Daoy (cell line): Measurements from ENCODE around the gene KCNA10. TPM values are rescaled to one million over a fixed set of nuclear protein-coding genes. Genes with fewer than 3 reads are reported as not detected.
A peak's percentile ranks its signal among the peaks of the same experiment; 100 is the strongest.

Experiments used
- DNase-seq: peaks from one replicate; pipeline ENCODE4 v3.0.0-alpha.2; 2015; ENCODE audit warnings: low read depth
- total RNA-seq: library from RNA; depleted of rRNA; stranded (reverse); fragments of >200 nt; shearing (Covaris generic); gene quantifications from 2 replicates; pipeline ENCODE4 v1.2.3, GENCODE V29; 2014

KCNA10 gene
- total RNA-seq, 1 experiment from 2014 or later: not detected

- no peak for DNase-seq
These were observed 17.4 kb downstream of the KCNA10 start for GRCh38 chr1:110501488-110502132.

- no peak for DNase-seq
These were observed 20.7 kb downstream of the KCNA10 start for GRCh38 chr1:110498270-110498669.

GRCh38 chr1:110495926-110496600 lies 22.9 kb downstream of the KCNA10 start:
- DNase-seq: peak; percentile 83

- DNase-seq: no peak
These were observed 24.2 kb downstream of the KCNA10 start for GRCh38 chr1:110494522-110495406.

- no peak for DNase-seq
These were observed 24.9 kb downstream of the KCNA10 start for GRCh38 chr1:110494036-110494435.

GRCh38 chr1:110493059-110493699 lies 25.8 kb downstream of the KCNA10 start:
- no peak for DNase-seq

DNA sequence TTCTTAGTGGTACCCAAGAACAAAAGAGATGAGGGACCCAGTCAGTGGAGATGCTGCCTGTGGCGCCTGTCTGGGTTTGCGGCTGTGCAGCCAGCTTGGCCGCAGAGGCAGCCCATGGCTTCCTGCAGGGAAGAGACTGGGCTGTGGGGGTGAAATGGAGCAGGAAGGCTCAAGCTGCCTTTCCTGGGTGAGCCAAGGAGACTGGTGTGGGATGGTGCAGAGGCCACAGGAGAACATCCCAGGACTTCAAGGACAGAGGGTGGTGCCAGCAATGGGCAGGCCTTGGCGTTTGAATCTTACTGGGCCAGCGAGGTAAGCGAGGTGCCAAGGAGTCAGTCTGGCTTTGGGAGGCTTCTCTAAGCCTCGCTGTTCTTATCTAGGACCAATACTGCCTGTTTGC lies 26.4 kb downstream of the KCNA10 start:
- DNase-seq: no peak

- DNase-seq: no peak
These were observed 28.1 kb downstream of the KCNA10 start for GRCh38 chr1:110490791-110491451.

- no peak for DNase-seq
These were observed 28.9 kb downstream of the KCNA10 start for GRCh38 chr1:110489973-110490542.

DNA sequence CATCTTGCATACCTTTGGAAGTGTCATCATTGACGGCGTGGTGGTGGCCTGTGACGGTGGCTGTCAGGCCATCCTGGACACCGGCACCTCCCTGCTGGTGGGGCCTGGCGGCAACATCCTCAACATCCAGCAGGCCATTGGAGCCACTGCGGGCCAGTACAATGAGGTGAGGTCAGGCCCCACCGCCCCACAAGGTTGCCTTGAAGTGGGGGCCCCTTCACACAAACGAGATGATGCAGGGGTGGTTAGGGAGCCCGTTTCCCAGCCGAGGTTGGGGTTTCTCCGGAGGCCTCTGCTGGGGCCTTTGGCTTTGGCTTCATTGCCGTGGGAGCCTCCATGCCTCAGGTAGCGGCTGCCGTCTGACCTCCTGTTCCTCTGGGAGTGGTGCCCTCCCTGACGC lies 29.6 kb downstream of the KCNA10 start:
- no peak for DNase-seq

DNA sequence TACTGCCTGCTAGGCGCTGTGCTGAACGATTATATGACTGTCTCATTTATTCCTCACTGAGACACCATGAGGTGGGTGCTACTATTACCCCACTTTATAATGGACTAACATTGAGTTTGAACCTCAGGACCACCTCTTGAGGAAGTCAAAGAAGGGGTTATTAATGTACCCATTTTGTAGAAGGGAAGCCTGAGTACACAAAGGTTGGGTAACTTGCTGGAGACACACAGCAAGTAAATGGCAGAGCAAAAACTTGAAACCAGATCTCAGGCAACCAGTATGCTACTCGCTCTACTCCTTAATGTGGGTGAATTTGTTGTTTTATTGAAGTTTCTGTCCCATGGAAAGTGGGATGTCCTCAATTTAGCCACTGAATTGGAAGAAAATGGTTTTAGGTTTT lies 30.1 kb downstream of the KCNA10 start:
- DNase-seq: no peak

DNA sequence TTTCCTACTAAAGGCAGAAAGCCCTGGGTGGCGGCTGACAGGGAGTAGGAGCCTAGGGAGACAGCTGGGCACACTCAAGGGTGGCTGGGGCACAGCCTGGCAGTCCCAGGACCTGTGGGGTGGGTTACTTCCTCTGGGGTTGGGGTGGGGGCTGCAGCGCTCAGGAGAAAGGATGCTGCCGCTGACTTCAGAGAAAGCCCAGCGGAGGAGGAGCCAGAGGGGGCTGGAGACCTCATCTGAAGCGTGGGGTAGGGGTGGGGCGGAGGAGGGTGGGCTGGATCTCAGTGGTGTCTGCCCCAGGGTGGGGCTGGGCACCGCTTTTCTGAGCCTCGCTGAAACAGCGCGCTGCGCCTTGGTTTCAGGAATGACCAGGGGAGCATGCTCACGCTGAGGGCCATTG lies 30.8 kb downstream of the KCNA10 start:
- DNase-seq: no peak

DNA sequence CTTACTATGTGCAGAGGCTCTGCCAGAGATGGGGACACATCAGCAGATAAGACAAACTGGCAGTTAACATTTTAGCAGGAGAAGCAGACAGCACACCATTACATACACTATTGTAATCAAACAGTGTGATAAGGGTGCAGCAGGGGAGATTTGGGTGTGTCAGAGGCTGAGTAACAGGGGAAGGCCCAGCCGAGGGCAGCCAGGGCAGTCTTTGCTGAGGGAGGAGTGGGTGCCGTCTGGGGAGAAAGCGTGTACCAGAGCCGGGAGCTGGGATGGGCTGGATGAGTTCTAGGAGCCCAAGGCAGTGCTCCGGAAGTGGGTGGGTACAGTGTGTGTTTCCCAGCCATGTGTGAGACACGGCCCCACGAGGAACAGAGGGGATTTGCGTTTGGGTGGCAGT lies 31.2 kb downstream of the KCNA10 start:
- peak; percentile 78 for DNase-seq

DNA sequence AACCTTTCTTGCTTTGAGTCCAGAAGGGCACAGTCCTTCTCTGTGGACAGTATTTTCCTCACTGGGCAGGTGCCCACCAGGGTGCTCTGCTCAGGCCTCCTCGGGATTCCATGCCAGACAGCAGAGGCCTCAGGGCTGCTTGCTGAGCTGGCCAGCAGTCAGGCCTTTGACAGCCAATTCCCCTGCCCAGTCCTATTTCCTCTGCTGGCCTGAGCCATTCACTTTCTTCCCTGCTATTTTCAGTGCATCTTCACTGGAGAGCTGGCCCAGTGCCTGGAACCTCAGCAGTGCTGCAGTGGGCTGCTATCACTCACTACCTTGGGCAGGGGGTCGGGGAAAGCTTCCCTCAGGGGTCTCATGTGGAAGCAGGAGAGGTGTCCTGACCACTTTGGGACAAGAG lies 33.2 kb downstream of the KCNA10 start:
- no peak for DNase-seq

GRCh38 chr1:110484801-110485200 lies 34.2 kb downstream of the KCNA10 start:
- DNase-seq: no peak

- no peak for DNase-seq
These were observed 35.7 kb downstream of the KCNA10 start for GRCh38 chr1:110483308-110483685.

GRCh38 chr1:110482662-110483307 lies 36.2 kb downstream of the KCNA10 start:
- no peak for DNase-seq

GRCh38 chr1:110481968-110482623 lies 36.9 kb downstream of the KCNA10 start:
- no peak for DNase-seq

- DNase-seq: no peak
These were observed 38.4 kb downstream of the KCNA10 start for GRCh38 chr1:110480356-110481096.

DNA sequence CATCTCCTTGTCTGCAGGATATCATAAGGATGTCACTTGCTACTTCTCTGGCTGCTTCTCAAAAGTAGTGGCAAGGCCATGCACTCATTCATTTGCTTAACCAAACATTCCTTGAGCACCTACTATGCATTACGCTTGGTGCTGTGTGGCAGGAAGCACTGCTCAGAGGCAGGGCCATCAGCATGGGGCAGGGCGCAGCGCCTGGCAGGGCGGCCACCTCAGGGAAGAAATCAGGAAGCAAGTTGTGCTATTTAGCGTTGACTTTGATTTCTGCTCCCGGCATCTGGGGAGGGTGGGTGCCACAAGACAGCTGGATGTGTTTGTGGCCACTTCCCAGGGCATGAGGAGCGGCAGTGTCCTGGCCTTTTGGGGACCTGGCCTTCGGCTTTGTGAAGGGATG lies 40.1 kb downstream of the KCNA10 start:
- DNase-seq: no peak
